Fibroblast of pulmonary artery (primary cell): ENCODE data around the gene DUS1L.

ENCODE experiments used
- DNase-seq: peaks from one replicate; pipeline ENCODE4 v3.0.0-alpha.2; 2010; ENCODE audit warnings: low read depth
- H3K4me3 ChIP-seq: replicated peaks from 2 replicates; pipeline ENCODE4 v1.5.1; 2011; ENCODE audit warnings: low read depth, mild to moderate bottlenecking, control low read depth, low read length, moderate library complexity
- CTCF ChIP-seq: IDR thresholded peaks from 2 replicates; pipeline ENCODE4 v1.5.1; 2011; ENCODE audit warnings: mild to moderate bottlenecking, control low read depth, low read length, inconsistent platforms; ENCODE audit errors: missing control alignments

The DUS1L gene

GRCh38 chr17:82020572-82021106, 45.0 kb downstream of the DUS1L start:
- no peak for DNase-seq
- TF ChIP-seq CTCF: no peak
- no peak overlapping the region for H3K4me3 ChIP-seq

- DNase-seq: peak; percentile 45
- peak; percentile 65 for TF ChIP-seq CTCF
- no peak overlapping the region for H3K4me3 ChIP-seq
These were observed 45.7 kb downstream of the DUS1L start for GRCh38 chr17:82019690-82020571.

- DNase-seq: no peak
- no peak overlapping the region for H3K4me3 ChIP-seq
- no peak for TF ChIP-seq CTCF
These were observed 46.5 kb downstream of the DUS1L start for GRCh38 chr17:82018989-82019689.

GRCh38 chr17:82018152-82018988, 47.2 kb downstream of the DUS1L start:
- no peak for DNase-seq
- no peak overlapping the region for H3K4me3 ChIP-seq
- no peak for TF ChIP-seq CTCF

- no peak overlapping the region for H3K4me3 ChIP-seq
- DNase-seq: no peak
- no peak for TF ChIP-seq CTCF
These were observed 47.9 kb downstream of the DUS1L start for GRCh38 chr17:82017612-82018151.

- no peak for TF ChIP-seq CTCF
- H3K4me3 ChIP-seq: no peak overlapping the region
- no peak for DNase-seq
These were observed 48.6 kb downstream of the DUS1L start for GRCh38 chr17:82016875-82017459.
